ENCODE data around the gene GUCY2D.
"Not testable (repeated sequence)": the region's sequence is repeated elsewhere in the genome, so short reads cannot be mapped to it uniquely, and the experiment has no call there.

GUCY2D gene

DNA sequence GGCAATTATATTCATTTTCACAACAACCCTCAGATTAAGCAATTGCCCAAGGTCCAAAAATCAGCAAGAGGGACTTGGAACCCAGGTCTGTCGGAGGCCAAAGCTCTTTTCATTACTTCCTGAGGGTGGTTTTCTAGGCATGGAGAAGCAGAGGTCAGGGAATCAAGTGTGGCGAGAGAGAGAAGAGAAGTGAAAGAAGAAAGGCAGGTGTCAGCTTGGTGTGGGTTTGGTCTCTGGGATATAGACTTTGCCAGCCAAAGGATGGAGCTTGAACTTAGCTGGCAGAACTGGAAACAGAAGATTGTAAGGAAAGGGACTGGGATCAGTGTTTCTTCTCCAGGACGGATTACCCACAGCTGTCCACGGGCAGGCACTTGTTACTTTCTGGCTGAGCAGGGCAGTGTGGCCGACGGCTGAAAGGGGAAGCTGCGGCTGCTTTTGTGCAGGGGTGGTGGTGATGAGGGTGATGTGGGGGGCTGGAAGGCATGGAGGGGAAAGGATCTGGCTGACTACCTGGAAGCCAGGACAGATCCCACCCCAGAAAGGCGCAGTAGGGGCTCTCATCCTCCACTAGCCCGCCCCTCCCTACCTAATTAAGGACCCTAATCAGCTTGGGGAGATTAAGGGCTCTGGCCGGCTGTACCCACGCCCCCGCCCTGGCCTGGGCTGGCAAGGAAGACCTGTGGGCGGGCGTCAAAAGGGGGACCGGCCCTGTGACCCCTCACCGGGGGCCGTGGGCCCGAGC lies at the start of gene GUCY2D:
Gene GUCY2D (plus strand): TSS at position 640 of the 745 bp plus-strand sequence. CDS start 433 bp downstream, outside the sequence.
- H3K4me3 ChIP-seq (replicated peaks; ENCODE audit: low read depth, low read length) = no peak within 1 kb of the TSS
- no peak for TF ChIP-seq CTCF (IDR thresholded peaks at IDR 0.05; ENCODE audit: low read length, missing control alignments)
- DNase-seq (ENCODE audit: low read depth) = no peak

DNA sequence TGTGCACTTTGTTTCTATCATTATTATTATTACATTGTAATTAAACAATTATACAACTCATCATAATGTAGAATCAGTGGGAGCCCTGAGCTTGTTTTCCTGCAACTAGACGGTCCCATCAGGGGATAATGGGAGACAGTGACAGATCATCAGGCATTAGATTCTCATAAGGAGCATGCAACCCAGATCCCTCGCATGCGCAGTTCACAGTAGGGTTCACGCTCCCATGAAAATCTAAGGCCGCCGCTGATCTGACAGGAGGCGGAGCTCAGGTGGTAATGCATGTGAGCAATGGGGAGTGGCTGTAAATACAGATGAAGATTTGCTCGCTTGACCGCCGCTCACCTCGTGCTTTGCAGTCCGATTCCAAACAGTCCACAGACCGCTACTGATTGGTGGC lies 49.1 kb upstream of the GUCY2D start:
- not testable (repeated sequence) for DNase-seq (ENCODE audit: low read depth); H3K4me3 ChIP-seq (replicated peaks; ENCODE audit: low read depth, low read length)

GRCh38 chr17:7955414-7956227 lies 46.8 kb upstream of the GUCY2D start:
- no peak for TF ChIP-seq CTCF (IDR thresholded peaks at IDR 0.05; ENCODE audit: low read length, missing control alignments)
- DNase-seq (ENCODE audit: low read depth) = peak; percentile 21
- H3K4me3 ChIP-seq (replicated peaks; ENCODE audit: low read depth, low read length) = no peak overlapping the region

DNA sequence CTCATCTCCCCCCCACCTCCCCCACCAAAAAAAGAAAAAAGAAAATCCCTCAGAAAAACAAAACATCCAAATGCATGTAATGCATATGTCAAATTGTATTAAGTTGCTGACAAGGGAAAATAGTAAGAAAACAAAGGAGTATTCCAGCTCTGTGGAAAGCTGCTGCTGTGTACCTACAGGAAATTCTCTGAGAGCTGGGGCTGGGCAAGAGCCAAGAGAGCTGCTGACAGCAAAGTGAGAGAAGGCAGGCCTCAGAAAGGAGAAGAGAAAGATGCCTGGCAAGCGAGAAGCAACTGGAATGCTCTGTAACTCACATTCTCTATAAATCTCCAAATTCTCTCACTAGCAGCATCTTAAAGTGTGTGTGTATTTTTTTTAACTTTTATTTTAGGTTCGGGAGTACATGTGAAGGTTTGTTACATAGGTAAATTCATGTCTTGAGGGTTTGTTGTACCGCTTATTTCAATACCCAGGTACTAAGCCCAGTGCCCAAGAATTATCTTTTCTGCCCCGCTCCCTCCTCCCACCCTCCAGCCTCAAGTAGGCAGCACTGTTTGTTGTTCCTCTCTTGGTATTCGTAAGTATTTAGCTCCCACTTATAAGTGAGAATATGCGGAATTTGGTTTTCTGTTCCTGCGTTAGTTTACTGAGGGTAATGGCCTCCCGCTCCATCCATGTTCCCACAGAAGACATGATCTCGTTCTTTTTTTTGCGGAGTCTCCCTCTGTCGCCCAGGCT lies 46.0 kb upstream of the GUCY2D start:
- no peak for TF ChIP-seq CTCF (IDR thresholded peaks at IDR 0.05; ENCODE audit: low read length, missing control alignments)
- no peak overlapping the region for H3K4me3 ChIP-seq (replicated peaks; ENCODE audit: low read depth, low read length)
- DNase-seq (ENCODE audit: low read depth) = peak; percentile 87

DNA sequence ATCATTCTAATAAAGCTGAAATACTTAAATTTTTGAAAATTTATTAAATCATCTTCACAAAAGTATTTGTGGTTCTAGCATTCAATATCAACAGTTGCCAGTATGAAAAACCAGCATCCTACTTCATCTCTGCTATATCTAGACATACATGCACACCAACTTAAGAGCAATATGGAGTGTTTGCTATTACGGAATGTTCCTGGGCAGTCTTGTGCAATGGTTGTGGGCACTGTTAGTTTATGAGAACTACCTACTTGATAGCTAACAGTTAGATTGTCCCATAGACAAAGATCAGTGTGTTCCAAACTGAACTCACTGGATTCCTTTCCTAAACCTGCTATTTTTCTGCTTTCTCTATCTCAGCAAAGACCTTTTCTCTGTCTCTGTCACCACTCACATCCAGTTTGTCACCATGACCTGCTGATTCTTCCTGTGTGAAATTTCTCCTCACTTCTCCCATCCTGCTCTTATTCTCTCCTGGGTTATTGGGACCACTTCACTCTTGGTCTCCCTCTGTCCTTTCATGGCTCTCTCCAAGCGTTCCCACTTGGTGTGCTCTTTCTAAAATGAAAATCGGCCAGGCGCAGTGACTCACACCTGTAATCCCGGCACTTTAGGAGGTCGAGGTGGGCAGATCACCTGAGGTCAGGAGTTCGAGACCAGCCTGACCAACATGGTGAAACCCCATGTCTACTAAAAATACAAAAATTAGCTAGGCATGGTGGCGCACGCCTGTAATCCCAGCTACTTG lies 42.7 kb upstream of the GUCY2D start:
- H3K4me3 ChIP-seq (replicated peaks; ENCODE audit: low read depth, low read length) = no peak overlapping the region
- TF ChIP-seq CTCF (IDR thresholded peaks at IDR 0.05; ENCODE audit: low read length, missing control alignments) = no peak
- DNase-seq (ENCODE audit: low read depth) = peak; percentile 32

GRCh38 chr17:7961421-7961820 lies 41.0 kb upstream of the GUCY2D start:
- no peak for DNase-seq (ENCODE audit: low read depth)
- TF ChIP-seq CTCF (IDR thresholded peaks at IDR 0.05; ENCODE audit: low read length, missing control alignments) = no peak
- H3K4me3 ChIP-seq (replicated peaks; ENCODE audit: low read depth, low read length) = no peak overlapping the region

All from fibroblast of pulmonary artery (primary cell).